GM21723 (cell line): ENCODE results near the gene CELSR1.

Experiments used
- ATAC-seq: cut with Tn5 transposase; IDR thresholded peaks from one replicate; pipeline ENCODE4 v1.9.1; 2021; ENCODE audit warnings: mild to moderate bottlenecking, moderate library complexity; ENCODE audit not compliant: unreplicated experiment

CELSR1 gene

DNA sequence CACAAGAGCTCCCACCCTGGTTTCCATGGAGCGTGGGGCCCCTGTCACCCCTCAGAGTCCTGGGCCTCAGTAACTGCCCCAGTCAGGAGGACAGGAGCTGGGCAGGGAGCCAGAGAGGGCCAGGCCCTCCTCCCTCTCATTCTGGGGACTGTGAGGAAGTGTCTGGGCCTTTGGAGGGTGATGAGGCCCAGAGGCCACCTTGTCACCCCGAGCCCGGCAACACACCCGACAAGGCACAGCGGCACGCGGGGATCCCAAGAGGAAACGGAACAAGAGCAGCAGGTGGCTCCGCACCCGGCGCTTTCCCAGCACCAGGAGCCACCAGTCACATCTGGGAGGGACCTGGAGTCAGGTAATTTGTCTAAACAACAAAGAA lies 72.1 kb downstream of the CELSR1 start:
- no peak for ATAC-seq

DNA sequence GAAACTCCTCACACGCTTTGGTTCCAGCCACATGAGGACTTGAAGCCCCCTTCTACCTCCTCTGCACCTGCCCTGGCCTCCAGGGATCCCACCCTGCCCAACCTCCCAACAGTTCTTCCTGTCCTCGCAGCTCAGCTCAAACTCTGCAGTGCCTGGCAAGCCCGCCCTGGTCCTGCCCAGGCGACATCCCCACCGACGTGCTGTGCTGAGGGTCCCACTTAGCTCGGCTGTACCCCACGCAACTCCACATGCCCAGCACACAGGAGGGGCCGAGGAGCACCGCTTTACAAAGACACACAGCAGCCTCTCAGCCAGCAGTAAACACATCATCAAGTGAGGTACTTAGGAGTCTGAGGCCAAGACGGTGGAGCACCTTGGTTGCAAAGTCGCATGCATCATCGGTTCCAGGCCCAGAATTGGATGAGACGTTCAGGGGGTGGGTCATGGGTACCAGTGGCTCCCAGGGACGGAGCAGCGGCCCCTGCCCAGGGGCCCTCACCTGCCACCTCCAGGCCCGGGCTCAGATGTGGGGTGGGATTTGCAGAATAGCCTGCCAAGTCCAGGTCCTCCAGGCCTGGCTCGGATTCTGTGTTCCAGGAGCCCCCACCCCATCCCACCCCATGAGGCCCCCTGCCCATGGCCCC lies 72.6 kb downstream of the CELSR1 start:
- ATAC-seq = no peak

DNA sequence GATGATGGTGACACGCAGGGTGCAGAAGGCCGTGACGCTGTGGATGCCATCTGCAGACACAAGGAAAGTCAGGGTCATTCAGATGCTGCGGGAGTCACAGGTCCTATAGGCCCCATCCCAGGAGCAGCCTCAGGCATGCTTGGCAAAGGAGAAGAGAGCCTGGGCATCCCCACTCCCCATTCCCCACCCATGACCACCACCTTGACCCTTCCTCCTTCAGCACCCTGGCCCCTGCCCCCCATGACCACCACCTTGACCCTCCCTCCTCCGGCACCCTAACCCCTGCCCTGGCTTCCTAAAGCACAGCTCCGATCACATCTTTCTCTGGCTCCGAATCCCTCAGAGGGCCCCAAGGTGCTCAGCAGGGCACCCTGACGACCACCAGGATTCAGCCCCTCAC lies 73.1 kb downstream of the CELSR1 start:
- ATAC-seq = no peak

DNA sequence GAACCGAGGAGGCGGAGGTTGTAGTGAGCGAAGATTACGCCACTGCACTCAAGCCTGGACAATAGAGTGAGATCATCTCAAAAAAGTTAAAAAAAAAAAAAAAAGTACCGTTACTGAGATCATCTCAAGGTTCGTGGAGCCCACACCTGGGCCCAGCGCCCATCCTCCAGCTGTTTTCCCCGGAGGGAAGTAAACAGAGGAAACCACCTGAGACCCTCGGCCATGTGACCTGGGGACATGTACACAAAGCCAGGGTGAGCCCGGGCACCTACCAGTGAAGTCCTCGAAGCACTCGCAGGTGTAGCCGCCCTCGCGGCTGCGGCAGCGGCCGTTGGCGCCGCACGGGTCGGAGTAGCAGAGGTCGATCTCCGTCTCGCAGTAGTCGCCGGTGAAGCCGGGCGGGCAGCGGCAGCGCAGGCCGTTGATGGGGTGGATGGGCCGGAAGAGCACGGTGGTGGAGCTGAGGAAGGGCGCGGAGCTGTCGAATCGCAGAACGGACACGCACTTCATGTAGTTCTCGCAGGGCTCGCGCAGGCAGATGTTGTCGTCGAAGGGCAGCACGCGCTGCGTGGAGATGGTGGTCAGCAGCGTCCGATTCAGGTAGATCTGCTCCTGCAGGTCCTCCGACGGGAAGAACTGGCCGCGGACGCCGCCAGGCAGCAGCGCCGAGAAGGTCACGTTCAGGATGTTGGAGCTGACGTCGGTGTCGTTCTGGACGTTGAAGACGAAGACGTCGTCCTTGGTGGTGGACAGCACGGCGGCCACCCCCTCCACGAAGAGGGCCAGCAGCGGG lies 73.8 kb downstream of the CELSR1 start:
- ATAC-seq = no peak

DNA sequence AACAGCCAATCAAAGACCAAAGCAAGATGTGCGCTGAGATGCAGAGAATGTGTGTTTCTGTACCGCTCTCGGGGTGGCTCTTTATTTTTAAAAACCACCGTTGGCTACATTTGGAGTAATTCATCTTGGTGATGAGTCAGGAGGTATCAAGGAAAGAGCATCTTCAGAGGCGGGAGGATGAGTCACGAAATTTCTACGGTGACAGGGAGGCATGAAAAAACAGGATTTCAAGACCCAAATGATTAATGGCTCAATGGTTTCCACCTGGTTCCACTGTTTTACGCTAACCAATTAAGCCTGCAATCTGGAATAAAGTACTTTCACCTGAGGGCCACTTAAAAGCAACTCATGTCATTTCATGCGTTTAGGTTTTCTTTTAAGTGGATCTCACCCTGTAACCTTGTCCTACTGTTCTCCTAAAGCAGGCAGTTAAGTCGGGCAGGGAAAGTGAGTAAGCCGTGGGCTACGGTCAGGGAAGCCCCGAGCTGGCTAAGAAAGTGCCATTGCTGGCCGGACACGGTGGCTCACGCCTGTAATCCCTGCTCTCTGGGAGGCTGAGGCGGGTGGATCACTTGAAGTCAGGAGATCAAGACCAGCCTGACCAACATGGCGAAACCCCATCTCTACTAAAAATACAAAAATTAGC lies 74.6 kb downstream of the CELSR1 start:
- no peak for ATAC-seq

DNA sequence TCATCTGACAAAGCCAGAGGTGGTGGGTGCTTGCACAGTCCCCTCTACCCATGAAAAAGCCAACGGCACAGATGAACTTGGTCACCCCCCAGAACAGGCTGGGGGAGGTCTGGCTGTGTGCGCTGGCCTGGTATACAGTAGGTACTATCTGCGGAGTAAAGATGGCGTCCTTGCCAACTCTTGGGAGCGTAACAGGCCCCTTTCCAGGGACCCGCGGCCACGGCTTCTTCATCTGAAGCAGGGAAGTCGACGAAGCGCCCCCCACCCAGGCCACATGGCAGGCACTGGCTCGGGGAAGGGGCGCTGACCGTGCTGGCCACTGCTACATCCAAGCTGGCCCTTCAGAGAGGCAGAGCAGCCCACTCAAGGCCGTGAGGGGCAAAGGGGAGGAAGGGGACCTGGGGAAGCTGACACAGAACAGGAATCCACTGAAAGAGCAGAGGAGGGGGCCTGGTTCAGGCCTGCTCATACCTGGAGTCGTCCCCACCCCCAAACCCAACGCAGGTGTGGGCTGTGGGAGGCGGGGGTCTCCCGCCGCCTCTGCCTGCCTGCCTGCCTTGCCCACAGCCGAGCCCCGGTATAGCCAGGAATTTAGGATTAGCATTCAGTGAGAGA lies 75.7 kb downstream of the CELSR1 start:
- ATAC-seq = no peak

DNA sequence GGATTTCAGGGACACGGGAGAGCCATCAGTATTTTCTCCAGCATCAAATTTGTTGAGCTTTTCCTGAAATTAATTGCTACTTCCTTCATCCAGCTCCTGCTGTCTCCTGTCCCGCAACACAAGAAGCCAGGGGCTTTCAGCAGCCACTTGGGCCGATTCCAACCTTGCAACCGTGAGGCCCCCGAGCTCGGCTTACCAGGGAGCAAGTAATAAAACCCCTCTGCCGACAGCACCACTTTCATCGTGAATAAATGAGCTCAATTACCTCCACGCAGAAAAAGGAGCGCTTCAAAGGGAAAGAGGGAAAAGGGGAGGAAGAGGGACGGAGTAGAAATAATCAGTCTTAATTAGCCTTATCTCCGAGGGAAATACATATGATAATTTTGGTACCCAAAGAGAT lies 76.6 kb downstream of the CELSR1 start:
- ATAC-seq = no peak

DNA sequence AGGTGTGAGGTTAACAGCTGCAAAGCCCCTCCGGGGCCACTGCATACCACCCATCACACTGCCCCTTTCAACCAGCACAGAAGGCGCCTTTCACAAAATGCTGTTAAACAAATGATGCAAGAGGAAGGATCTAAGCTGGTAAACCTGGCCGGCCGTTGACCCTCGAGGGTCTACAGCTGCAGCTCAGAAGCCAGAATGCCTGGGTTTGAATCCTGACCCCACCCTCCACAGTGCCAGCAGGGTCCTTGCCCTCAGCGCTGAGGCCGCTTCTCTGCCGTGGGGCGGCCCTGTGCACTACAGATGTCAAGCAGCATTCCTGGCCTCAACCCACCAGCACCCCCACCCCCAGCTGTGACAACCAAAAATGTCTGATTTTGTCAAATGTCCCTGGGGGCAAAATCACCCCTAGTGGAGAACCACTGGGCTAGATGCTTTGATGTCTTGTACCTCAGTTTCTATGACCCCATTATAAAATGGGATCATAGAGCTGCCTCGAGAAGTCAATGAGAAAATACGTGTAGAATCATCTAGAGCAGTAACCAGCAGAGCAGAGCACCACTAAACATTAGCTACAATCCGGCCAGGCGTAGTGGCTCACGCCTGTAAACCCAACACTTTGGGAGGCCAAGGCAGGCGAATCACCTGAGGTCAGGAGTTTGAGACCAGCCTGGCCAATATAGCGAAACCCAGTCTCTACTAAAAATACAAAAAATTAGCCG lies 77.9 kb downstream of the CELSR1 start:
- no peak for ATAC-seq

DNA sequence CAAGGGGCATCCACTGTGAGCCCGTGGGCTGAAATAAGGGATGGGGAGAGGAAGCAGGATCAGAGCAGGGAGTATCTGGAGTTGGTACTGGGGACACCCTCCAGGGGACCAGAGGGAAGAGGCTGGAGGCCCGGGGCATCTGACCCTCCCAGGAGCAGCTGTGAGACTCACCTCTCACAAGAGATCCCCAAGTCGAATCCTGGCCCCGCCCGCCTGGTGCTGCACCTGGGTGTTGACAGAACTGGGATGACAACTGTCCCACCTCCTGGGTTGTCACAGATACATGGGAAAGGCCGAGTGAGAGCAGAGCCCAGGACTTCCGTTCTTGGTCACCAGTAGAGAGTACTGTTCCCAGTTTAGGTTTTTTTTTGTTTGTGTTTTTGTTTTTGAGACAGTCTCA lies 78.9 kb downstream of the CELSR1 start:
- no peak for ATAC-seq

DNA sequence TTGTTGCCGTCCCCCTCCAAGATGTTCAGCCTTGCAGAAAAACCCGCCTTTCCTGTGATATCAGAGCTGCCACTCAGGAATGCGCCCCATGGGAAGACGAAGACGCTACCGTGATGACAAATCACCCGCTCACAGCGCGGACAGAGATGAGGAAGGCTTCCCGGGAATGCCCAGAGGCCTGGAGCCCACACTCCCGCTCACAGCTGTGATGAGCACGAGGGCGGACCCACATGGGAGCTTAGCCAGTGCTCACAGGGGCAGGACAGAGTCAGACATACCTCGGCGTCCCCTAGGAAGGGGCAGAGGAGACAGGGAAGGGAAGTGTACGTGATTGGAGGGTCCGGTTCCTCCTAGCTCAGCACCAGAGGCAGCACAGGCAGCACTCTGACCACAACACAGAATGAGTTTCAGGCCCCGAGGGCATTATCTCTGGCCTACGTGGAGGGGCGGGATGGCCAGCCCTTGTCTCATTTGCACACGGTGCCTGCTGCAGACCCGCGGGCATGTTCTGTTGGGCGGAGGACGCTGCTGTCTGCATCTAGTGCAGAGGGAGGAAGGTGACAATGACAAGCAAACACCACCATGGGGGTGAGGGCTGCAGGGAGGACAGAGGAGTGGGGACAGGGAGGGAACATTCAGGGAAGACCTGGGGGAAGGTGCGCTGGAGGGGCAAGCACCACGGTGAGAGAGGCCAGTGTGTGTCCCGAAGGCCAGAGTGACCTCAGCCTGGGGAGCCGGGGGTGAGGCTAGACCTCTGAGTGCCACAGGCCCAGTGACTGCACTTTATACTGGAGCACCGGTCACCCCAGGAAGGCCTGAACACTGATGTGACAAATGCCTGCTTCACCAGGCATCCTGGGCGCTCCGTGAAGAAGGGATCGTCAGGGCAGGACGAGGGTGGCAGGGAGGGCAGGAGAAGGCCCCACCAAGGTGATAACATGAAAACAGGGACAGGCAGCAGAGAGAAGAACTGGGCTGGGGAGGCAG lies 79.6 kb downstream of the CELSR1 start:
- no peak for ATAC-seq

DNA sequence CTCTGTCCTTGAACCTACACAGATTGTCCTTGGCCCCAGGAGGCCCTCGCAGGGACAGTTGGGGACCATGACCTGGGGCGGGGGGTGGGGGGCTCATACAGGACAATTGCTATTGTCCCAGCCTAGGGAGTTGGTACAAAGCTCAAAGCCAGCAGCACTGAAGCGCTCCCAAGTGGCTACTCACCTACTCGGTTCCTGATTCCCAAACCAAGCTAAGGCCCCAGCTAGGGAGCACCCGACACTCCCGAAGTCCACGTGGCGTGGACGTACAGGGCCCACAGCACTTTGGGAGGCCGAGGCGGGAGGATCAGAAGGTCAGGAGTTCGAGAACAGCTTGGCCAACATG lies 80.6 kb downstream of the CELSR1 start:
- ATAC-seq = no peak

DNA sequence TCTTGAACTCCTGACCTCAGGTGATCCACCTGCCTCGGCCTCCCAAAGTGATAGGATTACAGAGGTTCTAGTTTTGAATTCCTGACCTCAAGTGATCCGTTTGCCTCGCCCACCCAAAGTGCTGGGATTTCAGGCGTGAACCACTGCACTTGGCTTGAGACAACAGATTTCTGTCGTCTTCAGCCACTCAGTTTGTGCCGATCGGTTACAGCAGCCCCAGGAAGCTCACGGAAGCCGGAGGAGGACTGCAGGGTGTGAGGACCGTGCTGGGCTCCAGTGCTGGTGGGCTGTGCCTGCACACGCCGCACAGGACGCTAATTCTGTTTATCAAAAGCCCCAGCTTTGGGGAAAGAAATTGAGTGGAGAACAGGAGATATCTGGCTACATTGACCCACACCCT lies 82.0 kb downstream of the CELSR1 start:
- no peak for ATAC-seq

DNA sequence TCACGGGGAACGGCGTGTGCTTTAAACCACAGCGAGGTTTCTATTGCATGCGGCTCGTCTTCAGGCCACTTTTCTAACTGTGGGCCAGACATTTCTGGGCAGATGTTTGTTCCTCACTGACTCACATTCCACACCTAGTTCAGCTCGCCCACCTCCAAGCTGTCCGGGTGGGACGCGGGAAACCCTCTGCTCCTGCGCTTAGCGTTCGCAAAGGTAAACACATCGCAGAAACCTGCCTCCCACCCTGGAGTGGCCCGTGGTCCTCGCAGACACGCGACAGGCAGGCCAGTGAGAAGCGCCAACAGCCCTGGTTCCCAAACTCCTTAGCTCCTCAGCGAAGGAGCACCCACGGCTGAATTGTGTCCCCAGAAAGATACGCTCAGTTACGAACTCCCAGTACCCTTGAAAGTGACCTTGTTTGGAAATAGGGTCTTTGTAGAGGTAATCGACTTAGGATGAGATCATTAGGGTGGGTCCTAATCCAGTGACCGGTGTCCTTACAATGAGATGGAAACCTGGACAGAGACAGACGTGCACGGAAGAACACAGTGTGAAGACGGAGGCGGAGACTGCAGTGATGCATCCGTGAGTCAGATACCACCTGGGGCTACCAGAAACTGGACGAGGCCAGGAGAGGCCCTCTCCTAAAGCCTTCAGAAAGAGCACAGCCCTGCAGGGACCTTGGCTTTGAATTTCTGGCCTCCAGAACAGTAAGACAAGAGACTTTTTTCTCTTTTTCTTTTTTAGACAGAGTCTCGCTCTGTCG lies 82.7 kb downstream of the CELSR1 start:
- ATAC-seq = no peak

DNA sequence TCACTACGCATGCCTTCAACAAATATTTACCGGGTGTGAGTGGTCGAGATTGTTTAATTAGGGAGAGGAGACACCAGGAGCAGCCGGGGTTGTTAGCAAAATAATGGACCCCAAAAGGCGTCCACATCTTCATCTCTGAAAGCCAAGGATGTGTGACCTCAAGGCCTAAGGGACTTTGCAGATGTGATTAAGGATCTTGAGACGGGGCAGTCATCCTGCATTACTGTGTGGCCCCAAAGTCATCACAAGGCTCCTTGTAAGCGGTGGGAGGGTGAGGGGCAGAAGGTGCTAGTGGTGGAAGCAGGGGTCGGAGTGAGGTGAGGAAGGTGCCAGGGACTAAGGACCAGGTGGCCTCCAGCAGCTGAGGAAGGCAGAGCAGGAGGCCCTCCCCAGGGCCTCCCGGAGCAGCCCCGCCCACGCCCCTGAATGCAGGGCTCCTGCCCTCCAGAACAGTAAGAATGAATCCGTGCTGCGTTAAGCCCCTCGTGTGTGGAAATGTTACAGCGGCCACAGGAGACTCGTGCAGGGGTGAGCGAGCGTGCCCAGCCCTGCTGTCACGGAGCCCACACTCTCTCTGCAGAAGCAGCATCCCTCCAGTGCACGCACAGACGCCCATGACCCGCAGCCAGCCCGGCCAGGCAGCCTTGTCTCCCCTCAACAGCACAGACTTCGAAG lies 83.5 kb downstream of the CELSR1 start:
- no peak for ATAC-seq

DNA sequence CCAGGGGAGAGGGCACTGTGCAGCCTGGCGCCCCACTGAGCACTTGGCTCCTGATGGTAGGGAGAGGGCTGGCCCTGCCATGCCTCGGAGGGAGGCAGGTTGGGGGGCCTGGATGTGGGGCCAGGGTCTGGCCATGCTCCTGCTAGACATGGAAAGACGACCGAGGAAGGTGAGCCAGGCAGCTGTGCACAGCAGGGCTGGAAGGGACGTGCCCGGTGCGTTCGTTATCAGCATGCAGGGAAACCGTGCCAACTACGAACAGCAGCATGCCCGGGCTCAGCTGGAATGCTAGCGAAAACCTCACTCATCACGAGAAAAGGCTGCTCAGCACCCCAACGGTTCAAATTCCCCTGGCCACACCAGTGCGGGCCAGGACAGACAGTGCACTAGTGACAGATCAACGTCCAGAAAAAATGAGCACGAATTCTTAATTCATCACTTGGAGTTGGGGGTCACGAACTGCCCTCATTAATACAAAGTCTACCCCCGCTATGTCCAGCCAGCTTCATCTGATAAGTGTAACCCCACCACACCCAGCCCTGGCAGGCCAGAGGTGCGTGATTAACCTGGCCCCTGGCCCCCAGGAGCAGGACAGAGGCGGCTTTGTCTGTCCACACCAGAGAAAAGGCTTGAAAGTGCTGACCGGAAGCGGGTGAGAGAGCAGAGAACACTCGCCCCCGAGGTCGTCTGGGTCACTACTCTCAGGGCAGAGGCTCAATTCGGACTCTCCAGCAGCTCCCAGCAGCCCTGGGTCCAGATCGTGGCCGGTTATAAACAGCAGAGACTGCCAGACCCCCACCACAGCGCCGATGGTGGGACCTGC lies 84.2 kb downstream of the CELSR1 start:
- ATAC-seq = no peak

DNA sequence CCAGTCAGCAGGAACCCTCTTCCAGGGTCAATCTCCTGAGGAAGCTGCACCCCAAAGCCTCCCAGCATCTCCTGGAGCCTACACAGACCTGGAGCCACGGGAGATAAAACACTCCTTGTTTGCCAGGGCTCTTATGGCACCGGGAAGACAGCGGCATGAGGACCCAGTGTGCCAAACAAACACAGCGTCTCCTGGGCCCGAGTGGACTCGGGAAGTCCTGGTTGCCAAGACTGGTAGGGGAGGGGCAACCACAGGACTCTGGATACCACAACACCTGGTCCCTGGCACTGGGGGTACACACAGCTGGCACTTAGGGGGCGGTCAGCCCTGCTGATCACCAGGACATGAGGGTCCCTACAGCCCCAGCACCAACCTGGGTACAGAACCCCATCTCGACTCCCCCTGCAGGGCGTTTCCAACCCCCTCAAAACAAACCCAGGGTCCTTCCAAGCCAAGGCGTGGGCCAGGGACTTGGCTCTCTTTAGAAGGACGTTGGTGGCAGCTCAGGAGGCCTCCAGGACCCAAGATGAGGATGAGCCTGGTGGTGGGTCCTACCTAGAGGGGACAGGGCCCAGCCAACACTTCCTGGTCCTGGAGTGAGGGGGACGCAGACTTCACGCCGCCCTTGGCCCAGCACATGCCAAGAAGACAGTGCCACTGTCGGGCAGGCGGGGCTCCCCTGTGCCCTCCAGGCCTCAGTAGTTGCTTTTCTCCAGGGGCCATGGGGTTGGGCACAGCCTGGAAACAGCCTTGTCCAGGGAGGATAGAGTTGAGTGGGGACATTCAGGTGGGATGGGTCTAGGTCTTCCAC lies 85.0 kb downstream of the CELSR1 start:
- ATAC-seq = no peak

DNA sequence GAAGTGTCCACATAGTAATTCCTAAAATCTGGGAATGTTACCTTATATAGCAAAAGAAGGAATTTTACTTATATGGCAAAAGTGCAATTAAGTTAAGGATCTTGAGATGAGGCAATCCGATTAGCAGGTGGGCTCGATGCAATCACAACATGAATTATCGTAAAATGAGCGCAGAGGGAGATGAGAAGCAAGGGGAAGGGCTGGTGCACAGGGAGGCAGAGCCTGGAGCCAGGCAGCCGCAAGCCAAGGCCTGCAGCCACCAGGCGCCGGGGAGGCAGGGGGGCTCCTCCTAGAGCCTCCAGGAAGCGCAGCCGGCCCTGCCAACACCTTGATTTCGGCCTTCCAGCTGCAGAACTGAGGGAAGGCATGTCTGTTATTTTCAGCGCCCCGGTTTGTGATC lies 85.7 kb downstream of the CELSR1 start:
- no peak for ATAC-seq
